ENCODE results near the gene ADGRD1.

Gene ADGRD1

GRCh38 chr12:130968611-130969010, 14.9 kb downstream of the ADGRD1 start:
- DNase-seq = no peak

DNA sequence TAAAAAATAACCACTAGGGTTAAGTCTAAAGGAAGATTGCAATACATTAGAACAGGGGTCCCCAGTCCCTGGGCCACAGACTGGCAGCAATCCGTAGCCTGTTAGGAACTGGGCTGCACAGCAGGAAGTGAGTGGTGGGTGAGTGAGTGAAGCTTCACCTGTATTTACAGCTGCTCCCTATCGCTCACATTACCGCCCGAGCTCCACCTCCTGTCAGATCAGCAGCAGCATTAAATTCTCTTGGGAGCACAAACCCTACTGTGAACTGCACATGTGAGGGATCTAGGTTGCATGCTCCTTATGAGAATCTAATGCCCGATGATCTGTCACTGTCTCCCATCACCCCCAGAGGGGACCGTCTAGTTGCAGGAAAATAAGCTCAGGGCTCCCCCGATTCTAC, 15.5 kb downstream of the ADGRD1 start:
- DNase-seq = no peak

GRCh38 chr12:130970165-130970907, 16.6 kb downstream of the ADGRD1 start:
- no peak for DNase-seq

- no peak for DNase-seq
These were observed 17.2 kb downstream of the ADGRD1 start for GRCh38 chr12:130970908-130971233.

DNA sequence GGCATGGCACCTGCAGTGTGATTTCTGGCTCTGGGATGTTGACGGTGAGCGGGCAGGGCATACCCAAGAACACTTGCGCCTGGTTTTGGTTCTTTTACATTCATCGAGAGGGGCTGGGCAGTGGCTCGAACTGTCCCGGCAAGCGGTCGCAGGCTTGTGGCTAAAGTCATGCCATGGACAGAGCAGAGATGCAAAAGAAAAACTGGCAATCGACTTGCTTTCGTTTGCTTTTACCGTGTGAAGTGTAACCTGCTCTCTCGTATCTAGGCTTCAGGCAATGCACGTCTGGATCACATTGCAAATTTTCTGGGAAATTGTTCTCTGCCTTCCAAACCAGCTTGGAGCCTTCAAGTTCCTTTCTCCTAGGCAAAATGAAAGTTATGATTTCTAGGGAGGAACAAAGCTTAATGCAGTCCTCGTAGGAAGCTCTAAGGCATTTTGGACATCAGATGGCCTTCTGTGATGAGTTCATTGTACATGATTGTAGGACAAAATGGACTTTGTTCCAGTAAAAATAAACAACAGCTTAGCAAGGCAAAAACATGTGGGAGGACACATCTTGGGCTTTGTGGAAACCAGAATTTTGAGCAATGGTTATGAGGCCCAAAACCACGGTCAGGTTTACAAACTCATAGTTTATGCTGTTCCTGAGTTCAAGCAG, 18.3 kb downstream of the ADGRD1 start:
- no peak for DNase-seq

GRCh38 chr12:130972586-130972950, 18.9 kb downstream of the ADGRD1 start:
- DNase-seq = no peak

- no peak for DNase-seq
These were observed 19.4 kb downstream of the ADGRD1 start for GRCh38 chr12:130973109-130973508.

- DNase-seq = no peak
These were observed 20.2 kb downstream of the ADGRD1 start for GRCh38 chr12:130973906-130974305.

- DNase-seq = no peak
These were observed 21.4 kb downstream of the ADGRD1 start for GRCh38 chr12:130975116-130975515.

- no peak for DNase-seq
These were observed 22.5 kb downstream of the ADGRD1 start for GRCh38 chr12:130976171-130976720.

GRCh38 chr12:130977046-130977742, 23.5 kb downstream of the ADGRD1 start:
- DNase-seq = no peak

- no peak for DNase-seq
These were observed 24.0 kb downstream of the ADGRD1 start for GRCh38 chr12:130977743-130978095.

DNA sequence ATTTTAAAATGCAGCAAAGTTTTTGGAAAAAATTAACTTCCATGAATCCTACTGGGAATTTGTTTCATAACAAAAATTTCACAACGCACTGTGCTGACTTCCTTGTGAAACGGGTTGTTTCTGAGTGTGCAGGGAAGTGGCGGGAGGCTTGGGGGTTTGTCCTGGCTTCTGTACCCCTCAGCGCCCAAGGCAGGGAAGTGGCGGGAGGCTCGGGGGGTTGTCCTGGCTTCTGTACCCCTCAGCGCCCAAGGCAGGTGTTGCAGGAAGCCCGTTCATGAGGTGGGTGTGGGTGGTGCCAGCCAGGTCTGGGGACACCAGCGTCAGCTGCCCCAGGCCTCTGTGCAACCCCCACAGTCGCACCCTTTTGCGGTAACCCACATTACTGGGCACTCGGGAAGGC, 25.1 kb downstream of the ADGRD1 start:
- no peak for DNase-seq

DNA sequence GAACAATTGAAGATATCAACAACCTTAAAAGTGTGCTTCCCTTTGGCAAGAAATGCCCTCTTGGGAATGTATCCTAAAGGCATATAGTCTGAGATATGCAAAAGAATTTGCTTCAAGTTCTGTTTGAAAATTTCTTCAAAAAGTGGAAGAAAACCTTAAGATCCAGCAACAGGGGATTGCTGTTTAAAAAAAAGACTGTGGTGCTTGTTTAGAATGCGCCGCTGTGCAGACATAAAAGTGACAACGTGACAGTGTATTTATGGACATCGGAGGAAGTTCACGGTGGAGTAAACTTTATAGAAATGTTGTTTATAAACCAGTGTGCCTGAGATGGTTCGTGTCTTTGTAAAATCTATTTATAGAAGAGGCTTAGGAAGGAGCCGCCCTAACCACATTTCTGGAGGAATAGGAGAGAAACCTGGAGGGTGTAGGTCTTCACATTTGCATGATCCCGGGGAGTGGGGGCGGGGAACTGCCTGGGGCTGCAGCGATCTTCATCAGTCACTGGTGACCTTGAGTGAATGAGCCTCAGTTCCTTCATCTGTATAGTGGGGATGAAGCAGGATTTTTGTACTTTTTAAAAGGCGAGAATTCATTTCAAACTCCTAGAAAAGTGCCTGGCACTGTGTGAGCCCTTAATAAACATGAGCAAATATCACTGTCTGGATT, 27.5 kb downstream of the ADGRD1 start:
- no peak for DNase-seq

DNA sequence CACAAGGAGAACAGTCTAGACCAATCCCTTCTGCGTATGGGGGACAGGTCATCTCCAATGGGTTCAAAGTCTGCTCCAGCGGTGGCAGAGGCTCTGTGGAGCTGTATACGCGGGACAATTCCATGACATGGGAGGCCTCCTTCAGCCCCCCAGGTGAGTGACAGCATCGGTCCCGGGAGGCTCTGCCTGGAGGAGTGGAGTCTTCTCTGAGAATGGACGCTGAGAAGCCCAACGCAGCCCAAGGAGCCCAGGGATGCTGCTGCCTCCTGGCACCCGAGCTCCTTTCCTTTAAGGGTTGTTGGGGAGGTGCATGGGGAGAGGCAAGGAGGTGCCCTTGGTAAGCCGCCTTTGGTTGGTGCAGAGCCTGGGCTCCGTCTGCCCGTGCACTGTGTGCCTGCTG, 28.2 kb downstream of the ADGRD1 start:
- no peak for DNase-seq

DNA sequence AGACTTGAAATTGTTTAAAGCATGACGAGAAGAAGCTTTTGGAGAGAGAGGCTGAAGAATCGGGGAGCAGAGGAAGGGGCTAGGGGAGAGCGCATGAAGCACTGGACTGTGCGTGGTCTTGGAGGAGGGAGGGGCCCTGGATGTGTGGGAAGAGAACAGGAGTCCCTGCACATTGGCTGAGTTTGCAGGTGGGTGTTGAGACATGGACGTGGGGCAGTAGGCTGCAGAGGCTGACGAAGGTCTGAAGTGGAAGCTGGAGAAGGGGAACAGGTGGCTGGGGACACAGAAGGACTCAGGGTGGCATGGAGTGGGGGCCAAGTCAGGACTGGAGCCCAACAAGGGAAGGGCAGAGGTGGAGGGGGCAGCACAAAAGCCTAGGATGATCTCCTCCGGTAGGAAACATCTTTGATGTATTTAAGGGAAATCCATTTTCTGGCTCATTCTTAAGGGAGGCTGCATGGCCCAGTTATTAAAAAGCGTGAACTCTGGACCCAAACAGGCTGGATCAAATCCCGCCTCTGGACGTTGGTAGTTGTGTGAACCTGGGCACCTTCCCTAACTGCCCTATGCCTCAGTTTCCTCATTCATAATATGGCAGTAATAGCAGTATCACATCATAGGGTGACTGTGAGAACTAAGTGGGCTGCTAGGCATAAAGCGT, 29.0 kb downstream of the ADGRD1 start:
- no peak for DNase-seq

- DNase-seq = no peak
These were observed 29.8 kb downstream of the ADGRD1 start for GRCh38 chr12:130983328-130984017.

- no peak for DNase-seq
These were observed 30.7 kb downstream of the ADGRD1 start for GRCh38 chr12:130984183-130985058.

DNA sequence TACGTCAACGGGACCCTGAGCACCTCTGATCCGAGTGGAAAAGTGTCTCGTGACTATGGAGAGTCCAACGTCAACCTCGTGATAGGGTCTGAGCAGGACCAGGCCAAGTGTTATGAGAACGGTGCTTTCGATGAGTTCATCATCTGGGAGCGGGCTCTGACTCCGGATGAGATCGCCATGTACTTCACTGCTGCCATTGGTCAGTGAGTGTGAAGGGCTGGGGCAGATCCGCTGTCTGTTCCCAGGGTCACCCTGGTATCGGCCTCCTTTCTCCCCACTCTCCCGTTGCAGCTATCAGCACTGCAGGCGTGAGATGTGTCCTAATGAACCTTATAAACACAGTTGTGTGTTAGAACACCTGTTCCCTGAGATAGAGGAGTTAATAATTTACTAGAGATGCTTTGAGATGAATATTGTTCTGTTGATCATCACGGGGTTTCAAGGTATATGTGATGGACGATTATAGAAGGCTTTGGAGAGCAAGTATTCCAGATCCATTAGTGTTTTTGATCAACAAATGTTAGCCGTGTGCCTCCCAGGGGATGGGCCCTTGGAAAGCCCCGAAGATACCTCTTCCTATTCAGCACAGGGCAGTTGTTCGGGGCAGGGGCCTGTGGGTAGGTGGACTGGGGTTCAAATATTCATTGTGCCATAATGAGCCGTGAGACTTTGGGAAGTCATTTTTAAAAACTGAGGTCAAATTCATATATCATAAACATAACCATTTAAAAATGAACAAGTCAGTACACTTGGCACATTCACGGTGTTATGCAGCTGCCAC, 33.6 kb downstream of the ADGRD1 start:
- no peak for DNase-seq

GRCh38 chr12:130988261-130988660, 34.6 kb downstream of the ADGRD1 start:
- DNase-seq = no peak

All from Kasumi-1 (cell line).